Retina (tissue), 1 donor: ENCODE measurements around the gene FARS2.

Source experiments
- DNase-seq: peaks from one replicate; pipeline ENCODE4 v3.0.0-alpha.2; 2016

The FARS2 gene

DNA sequence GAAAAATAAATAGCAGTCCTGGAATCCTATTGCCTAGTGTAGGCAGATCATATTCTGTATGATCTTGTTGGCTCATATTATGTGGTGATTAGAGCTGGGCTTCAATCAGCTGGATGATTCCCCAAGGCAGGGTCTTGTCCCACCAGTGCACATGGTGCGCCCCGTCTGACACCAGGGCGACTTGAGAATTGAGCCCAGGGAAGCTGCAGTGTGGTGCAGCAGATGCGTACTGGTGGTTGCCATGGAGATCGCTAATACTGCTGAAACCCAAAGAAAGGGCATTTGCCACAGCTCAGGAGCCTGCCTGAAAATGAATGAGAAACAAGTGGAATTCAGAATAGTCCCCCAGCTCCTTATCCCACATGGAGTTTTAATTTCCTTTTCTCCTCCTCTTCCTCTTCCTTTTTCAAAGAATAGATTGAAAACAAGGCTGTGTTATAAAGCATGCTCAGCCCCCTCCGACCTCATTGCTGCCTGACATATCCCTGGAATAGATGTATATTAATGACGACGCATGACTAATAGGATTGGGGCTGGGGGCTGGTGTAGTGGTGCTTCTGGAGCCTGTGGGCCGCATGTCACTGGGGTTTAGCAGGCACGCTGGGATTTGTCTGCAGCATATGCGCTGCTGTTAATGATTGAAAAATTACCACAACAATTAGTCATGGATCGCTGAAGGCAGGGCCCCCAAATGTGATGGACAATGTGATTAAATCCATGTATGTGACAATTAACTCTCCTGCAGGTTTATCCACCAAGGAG is 210.5 kb downstream of the FARS2 start:
- peak; percentile 89 for DNase-seq

DNA sequence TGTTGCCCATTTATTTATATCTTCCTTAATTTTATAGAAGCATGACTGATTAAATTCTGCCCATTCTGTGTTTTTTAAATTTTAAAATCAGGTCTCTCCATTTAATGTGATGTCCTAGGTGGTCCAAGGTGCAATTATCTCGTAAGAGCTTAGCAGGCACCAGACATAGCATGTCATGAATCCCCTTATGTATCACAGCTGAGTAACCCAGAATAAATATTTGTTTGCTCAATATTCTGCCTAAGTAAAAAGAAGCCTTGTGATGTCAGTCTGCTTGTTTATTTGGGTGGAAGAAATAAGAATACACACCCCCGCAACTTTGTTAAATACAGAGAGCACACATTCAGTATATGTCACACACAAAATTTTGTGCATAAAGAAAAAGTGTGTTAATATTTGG is 211.3 kb downstream of the FARS2 start:
- DNase-seq = no peak

DNA sequence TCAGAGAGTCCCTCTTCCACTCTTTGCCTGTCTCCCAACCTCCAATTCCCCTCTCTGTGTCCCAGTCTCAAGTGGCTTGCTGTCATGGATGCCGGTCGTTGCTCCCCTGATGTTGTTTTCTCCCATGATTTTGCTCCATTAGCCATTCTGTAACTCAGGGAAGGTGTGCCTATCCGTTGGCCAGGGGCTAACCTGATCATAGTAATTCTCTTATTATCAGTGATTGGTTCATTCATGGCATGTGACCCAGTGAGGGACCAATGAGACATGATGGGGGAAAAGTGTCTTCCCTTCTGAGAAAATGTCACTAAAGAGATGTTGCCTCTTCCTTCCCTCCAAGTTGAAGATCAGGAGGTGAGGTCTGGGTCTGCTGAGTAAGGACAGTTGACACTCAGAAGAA is 214.5 kb downstream of the FARS2 start:
- no peak for DNase-seq

DNA sequence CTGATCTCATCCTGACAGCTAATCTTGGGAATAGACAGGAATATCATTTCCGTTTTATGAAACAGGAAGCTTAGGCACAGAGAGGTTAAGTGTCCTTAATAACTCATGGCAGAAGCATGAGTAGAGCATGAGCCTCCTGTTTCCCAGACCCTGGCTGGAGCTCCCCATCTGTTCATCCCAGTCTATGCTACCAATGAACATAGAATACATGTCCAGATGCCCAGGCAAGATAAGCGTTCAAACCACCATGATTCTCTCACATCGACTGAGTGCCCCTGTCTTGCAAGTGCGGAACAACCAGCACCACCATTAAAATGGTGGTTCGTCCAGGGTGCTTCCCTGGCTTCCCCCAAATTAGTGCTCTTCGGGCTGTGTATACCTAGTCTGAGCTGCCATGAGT is 217.1 kb downstream of the FARS2 start:
- DNase-seq = no peak

DNA sequence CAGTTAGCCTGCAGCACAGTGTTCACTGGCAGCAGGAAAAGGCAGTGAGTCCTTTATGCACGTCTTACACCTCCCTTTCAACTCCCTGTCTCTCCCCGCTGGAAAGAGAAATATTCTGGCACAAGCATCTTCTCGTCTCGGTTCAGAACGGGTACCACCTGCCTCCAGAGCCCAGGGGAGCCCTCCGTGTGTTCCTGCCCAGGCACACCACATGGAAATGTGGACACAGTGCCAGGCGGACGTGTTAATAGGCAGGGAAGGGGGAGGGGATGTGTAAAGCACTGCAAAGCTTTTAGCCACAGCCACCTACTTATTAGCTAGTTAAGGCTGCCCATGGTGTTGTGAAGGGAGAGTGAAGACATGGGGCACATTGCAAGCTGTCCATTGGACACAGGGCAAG is 219.7 kb downstream of the FARS2 start:
- peak; percentile 56 for DNase-seq

DNA sequence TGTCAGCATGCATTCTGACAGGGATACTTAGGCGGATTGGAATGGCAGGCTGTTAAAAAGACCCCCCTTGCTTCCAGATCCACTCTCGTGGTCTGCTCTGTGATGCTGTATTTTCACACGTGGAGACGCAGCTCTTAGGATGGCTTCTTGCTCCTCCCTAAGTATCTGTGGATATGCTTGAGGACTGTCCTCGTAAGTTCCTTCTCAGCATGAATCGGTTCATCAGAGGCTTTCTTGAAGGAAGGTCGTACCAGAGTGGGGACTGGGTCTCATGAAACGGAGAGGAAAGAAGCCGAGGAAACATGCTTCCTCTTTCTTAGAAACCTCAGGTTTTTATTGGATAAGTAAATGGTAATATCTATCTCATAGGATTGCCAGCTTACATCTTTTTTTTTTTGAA is 220.4 kb downstream of the FARS2 start:
- DNase-seq = no peak

DNA sequence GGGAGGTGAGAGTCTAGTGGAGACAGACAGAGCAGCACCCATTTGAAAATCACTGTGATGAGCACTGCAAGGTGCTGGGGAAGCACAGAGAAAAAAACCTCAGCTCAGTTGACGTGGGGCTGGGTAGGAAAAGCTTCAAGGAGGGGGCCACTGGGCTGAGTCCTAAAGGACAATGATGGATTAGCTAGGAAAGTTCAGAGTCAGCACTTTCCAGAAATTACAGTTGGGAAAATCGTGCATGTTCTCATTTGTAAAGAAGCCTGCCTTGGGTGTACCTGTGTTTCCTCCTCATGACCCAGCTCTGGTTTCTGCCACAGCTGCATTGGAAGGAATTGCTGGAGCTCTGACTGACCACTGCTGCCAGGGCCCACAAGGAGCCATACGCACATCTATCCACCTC is 221.3 kb downstream of the FARS2 start:
- DNase-seq = no peak

DNA sequence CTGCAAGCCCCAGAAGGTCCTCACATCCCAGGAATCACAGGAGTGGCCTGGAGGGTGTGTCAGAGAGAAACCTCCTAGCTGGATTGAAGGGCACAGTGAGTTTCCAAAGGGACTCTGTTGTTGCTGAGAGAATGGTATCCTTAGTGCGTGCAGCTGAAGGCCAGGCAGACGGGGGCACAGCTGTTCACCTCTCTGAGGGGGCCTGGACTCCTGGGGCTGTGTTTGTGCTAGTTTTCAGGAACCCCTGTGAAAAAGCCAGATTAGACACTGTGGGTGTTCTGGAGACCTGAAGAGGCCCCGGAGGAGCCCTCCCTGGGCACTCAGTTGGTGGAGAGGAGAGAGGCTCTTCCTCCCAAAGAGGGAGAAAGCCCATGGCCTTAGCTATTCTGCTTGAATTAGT is 223.4 kb downstream of the FARS2 start:
- no peak for DNase-seq

DNA sequence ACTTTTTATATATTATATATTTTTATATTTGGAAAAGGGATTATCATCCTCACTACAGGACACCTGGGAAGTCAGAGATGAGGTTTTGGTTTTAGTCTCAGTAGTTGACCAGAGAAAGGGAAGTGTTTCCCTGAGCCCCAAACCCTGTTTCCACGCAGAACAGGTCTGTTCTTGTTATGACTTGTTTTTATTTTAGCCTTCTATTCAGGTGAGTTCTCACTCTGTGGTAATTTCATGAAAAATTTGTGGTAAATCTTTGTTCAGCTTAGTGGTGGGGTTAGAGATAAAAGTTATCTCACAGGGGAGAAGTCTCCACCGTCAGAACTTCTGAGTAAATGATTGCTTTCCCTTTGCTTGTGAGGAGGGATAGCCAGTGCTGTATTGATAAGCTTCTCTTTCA is 224.9 kb downstream of the FARS2 start:
- DNase-seq = no peak

DNA sequence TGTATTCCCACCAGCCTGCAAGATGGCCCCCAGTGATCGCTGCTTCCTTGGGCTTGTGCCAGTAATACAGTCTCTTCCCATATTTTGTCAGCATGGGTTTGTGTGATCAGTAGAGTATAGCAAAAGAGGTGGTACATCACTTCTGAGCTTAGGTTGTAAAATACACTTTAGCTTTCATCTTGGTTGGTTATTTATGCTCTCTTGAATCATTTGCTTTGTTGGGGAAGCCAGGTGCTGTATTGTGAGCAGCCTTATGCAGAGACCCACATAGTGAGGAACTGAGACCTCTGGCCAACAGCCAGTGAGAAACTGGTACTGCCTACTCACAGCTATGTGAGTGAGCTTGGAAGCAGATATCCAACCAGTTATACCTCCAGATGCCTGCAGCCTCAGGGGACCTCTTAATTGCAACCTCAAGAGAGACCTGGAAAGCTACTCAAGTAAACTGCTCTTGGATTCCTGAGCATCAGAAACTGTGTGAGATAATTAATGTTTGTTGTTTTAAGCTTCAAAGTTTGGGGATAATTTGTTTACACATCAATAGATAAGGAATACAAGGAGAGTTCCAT is 229.3 kb downstream of the FARS2 start:
- no peak for DNase-seq

DNA sequence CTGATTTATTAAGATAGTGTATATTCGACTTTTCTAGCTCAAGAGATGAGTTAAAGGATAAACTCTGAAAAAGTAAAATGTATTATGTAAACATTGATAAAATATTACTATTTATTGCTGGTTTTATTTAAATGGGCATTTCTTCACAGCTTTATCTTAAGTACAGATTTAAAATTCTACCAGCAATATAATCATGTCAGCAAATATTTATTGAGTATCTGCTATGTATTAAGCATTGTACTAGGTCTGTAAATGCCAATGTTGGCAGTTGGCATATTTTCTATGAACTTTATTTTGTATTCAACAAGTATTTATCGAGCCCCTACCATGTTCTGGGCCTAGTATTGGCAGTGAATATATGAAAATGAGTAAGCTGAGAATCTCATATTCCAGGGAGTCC is 231.0 kb downstream of the FARS2 start:
- DNase-seq = no peak

DNA sequence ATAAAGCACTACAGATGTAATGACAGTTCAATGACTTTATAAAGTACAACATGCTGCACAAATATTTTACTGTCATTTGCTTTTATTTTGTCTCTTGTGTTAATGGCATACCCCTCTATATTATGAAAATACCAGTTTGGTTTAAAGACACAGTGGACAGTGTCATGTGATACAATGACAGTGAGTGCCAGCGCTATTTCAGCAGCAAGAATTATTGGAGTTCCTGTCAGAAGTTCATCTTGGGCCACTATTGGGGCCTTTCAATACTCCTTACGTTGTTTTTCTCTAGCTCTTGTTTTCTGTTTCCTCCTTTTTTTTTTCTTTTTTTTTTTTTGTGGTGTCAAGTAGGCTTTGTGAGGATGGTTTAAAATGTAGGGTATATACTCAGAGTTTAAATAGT is 232.5 kb downstream of the FARS2 start:
- no peak for DNase-seq

DNA sequence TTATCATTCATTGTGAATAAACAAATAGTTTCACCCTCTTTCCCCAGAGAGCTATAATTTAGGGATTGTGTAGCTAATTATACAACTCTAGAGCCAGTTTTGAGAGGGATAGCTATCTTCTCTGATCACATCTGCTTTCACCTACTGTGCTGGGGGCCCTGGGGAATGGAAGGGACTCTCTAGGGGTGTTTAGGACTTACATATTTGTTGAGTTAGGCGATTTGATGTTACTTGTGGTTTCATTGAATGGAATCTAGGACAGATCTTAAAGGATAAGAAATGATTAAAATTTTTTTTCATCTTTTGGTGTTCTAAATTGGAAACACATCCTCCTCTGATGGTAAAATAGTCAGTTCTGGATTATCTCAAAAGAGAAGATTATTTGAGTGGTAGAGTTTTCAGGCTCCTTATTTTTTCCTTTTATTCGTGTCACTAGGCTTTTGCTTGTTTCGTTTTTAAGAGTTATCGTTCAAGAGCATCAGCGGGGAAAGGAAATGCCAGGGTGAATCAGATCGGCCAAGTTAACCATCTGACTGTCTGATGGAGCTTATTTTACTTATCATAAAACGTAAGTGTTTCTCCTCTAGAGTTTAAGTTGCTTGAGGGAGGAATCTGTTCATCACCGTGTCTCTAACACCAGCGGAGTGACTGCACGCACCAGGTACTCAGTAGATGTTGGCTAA is 236.7 kb downstream of the FARS2 start:
- no peak for DNase-seq

DNA sequence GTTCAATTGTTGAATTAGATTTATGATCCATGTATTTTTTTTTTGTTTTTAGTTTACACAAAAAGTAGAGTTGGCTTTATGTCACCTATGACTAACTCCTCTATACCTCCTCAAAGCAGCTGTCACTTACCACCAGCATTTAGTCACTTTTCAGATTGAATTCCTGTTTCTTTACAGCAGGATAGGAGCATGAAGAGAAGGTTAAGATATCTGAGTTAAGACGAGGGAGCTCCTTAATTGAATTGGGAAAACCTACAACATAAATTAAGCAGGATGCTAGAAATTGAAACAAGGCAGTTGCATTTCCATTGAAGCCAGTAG is 237.2 kb downstream of the FARS2 start:
- no peak for DNase-seq

DNA sequence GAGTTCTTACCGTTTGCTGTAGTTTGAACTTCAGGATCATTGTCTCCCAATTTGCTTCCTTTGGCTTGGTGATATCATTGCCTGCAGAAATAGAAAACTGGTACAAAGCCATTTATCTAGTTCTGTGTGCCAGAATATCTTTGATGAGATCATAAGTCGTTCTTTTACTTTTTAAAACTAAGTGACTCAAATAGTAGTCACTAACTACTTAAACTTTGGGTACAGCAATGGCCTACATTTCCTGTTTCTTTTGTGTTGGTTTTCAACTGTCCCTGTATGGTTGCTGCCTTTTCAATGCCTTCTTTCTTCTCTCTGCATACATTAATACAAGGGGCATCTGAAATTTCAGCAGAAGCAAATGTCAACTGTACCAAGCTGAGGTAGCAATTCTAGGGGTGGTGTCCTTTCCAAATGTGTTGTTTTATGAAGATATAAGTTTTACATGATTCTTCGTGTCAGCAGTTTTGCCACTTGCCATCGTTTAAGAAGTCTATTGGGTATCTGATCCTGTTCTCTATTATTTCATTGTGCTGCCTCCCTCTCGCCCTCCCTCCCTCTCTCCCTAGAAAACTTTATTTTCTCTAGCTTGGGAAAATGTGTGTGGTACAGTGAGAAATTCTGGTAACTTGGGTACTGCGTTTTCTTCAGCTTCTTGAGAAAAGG is 238.5 kb downstream of the FARS2 start:
- DNase-seq = peak; percentile 28

DNA sequence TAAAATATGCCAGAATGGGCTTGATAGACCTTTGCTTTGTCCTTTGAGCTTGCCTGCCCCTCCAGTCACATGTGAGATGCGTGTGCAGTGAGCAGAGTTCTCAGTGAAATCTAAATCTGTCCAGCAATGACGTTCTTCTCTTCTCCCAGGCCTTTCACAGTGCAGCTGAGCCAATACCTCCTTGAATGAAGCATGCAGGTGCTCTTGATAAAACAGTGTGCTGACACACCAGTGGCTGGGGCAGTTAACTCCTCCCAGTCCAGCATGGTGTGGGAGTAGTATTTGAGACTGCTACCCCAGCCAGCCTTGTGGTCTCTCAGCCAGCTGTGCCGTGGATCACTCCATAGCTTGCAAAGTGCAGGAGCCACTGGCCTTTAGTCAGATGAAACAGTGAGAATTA is 240.5 kb downstream of the FARS2 start:
- DNase-seq = no peak

DNA sequence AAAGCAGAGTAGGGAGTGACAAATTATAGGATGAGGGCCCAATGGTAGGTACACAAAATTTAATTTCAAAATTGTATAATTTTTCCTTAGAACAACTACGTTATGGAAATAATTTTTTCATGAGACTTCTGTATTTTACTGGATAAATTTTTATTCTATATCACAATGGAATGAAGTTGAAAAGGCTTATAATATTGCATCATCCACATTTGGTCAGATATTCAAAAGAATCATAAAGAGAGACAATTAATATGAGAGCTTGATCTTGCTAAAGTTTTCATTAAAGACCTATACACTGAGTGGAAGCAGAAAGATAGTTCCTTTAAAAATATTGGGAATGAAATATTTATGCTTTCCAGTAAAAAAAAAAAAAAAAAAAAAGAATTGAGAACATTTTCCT is 242.8 kb downstream of the FARS2 start:
- DNase-seq = no peak

DNA sequence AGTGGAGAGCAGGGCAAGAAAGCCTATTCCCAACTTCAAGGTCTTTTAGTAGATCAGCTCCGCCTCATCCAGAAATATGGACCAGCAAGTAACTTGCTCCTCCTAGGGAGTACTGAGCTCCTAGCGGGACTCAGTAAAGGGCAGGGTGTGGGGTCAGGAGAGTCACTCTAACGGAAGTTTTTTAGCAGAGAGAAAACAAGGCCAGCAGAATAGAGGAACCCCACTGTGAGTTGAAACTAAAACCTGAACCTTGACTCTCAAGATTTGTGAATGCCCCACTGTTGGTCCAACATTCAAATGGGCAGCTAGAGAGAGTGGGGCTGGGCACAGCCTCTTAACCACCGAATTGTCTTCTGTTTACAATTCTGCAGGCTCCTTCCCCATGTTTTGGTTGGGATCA is 244.8 kb downstream of the FARS2 start:
- DNase-seq = no peak

DNA sequence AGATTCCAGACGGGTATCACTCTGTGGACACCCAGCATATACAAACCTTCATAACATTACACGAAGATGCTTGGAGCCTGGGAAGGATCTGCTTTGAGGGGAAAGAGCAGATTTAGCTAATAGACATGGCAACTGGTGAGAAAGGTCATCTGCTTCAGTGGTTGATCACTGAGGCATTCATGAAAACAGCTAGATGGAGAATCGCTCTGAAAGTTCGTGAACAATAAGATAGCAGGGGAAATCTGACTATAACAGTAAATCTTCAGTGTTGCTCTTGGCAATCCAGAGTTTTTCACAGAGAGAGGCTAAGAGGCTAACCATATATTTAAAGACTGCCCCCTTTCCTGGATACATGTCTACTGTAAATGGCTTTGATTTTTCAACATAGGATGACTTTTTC is 245.3 kb downstream of the FARS2 start:
- DNase-seq = peak; percentile 28

DNA sequence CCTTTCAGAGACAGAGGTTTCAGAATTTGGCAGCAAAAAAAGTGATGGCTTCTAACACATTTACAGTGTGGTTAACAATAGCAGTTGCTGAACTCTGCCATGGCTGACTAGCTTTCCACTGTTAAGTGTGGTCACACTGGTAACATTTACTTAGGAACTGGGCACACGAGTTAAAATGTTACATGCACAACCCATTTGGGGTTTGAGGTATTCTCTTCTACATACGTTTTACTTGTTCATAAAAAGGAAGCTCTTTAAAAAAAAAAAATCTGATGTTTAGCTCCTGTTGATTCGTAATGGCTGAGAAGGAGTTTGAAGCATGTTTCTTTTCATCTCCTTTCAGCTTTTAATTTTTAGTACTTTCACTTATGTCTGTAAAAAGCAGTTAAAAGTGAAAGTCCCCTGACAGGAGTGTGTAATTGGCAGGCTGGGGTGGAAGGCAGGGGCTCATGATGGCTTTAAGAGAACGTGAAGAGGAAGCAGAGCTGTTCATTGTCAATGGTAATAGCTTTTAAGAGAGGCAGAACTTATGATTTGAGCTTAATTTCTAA is 245.9 kb downstream of the FARS2 start:
- DNase-seq = no peak

DNA sequence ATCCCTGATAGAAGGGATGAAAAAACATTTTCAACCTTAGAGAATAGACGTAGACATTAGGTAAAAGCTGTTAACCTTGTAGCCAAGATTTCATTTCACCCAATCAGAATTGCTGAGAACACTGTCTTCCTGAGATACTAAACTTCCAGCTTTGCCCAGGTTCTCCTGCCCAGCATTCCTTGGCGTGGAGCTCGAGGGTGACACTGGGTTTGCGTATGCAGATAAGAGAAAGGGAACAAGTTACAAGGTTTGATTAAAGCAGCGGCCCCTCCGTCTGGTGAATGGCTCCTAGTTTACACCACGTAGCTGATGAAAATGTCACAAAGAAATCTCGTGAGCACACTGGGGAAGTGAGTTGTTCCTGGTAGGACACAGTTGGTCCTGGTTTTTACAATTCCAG is 247.8 kb downstream of the FARS2 start:
- DNase-seq = no peak

DNA sequence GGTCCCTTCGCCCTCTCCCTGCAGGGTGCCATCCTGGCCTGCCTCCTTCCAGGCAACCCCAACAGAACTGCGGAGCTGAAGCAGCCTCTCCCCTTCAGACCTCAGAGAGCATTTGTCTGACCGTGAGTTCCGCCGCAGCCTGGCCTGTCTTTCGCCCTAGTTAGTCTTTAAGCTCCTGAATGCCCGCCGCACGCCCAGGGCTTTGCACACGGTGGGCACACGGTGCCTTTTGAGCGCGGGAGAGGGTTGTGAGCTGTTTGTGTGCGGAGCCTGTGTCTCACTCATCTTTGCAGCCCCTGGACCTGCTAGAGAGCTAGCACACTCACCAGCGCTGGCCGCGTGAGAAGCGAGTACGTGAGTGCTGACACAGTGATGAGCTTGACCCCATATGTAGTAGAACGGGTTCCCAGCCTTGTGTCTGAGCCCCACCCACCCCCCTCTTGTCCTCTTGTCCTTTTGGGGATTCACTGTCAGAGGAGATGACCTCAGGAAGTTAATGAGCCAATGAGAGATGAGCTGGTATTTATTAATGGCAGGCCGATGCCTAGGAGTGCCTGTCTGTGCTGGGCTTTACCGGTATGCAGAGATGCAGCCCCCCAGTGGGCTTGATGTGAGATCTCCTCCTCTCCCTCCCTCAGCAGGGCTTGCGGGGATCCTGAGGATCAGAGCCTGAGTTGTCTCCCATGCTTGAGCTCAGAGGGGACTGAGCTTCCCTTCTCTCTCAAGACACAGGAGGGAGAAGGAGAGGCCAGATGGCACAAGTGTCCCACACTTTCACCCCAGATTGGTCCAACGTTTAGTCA is 249.2 kb downstream of the FARS2 start:
- peak; percentile 78 for DNase-seq

DNA sequence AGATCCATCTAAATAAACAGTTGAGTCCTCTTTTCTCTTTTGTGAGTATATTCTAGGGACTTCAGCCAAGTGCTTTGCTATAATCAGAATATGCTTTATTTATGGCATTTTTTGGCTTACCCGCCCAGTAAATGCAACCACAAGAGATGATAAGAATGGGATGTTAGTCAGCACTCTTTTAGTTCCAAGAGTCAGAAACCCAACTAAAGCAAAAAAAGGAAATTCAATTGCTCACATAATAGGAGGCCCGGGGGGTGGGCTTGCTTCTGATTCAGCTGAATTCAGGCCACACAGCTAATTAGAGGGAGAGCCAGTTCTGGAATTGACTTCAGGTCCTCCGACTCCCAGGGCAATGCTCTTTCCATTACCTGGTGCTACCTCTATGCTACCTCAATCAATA is 250.6 kb downstream of the FARS2 start:
- no peak for DNase-seq
